Inferior parietal cortex (tissue), 1 donor: ENCODE results near the gene QARS1.

Experiments used
- DNase-seq: peaks from one replicate; pipeline ENCODE4 v3.0.0-alpha.2; 2016; ENCODE audit errors: extremely low spot score

QARS1 gene

DNA sequence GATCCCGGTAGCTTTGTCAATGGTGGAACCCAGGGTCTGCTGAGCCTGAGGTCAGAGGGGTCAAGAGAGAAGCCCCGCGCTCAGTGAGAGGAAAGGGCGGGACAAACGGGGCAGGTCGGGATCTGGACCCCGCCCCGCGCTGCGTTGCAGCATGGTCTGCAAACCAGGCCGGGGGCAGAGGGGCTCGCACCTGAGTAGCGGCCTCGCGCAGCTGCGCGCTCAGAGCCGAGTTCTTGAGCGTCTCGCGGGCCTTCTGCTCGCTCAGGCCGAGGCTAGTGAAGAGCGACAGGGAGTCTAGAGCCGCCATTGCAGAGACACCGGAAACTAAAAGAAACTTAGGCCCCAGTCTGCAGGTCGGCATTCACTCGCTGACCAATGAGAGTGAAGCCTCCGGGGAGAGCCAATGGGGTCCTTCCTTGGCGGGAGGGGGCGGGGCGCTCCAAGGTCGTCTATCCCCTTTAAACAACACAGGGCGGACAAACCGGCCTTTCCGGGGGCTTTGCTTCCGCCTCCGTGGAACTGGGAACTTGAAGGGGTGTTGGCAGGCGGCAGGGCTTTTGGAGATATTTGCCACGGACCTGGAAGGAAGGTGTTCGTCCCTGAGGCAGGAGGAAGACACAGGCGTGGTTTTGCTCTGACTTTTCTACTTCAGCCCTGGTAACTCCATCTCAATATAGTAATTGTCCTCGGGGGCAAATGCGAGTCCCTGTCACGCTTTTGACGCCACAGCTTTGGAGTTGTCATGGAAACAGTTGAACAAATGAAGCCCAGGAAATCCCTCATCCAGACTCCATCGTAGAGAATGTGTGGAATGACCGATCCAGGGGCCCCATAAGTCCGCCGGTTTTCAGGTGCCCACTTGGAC is at the start of gene QARS1:
Gene QARS1, minus strand, starts transcription at position 331 of the 865 bp plus-strand sequence. Its CDS starts 24 bp downstream, at position 307.
- peak; percentile 87 for DNase-seq

DNA sequence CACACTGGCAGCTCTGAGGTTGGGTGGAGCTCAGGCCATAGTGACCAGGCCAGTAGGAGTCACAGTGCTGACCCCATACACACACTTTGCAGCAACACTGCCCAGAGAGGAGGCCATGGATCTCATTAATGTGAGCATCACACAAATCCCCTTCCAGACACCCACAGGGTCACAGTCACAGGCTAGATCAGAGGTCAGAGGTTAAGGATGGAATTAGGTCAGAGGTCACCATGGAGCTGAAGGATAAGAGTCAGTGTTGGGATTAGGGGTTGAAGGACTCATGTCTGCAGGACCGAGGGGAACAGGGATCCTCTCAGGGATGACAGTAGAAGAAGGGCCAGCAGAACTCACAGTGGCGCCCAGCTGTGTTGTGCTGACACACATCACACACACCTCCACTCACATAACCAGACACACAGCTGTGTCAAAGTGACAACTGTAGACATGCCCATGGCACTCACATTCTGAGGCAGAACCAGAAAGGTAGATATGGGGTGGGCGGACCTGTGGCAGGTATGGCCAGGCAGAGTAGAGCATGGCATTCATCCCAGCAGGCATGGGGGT is 48.9 kb upstream of the QARS1 start:
- DNase-seq, result no peak

DNA sequence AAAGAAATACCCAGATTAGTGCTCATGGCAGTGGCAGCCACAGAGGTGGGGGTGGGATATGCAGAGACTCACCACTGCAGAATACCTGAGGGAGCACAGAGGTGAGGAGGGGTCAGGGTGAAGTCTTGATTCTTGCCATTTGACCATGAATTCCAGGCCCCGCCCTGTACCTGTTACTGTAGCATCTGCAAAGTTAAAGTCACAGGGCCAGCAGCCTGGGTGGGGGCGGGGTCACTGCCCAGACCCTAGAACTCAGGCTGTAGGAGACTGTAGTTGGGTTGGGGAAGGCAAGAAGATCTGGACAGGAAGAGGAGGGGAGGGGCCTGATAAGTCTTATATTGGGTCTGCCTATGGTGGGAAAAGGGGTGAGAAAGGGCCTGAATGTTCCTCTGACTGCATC is 47.1 kb upstream of the QARS1 start:
- DNase-seq, result no peak

DNA sequence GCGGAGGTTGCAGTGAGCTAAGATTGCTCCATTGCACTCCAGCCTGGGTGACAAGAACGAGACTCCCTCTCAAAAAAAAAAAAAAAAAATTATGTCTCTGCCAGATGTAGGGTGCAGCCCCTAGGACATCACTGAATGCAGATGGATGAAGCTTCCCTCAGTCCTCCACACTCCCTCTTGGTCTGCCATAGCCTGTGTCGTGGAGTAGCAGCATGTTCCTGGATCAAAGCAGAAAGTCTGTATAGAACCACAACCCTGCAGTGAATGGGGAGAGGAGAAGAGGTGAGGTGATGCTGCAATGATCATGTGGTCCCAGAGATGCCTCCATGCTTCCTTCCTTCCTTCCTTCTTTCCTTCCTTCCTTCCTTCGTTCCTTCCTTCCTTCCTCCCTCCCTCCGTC is 43.6 kb upstream of the QARS1 start:
- DNase-seq, result no peak

DNA sequence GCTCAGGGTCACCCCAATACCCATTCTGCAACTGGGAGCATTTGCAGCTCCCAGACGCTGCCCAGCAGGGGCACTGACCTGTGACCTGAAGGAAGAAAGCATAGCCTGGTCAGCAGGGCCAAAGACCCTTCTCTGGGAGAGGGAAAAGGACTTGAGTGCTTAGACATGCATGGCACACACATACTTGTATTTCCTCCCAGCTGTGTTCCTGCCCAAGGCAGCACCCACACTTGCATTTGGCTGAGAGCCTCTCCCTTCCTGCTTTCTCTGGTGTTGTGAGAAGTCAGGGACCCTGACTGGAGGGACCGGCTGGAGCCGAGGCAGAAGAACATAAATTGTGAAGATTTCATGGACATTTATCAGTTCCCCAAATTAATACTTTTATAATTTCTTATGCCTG is 35.5 kb upstream of the QARS1 start:
- no peak for DNase-seq

DNA sequence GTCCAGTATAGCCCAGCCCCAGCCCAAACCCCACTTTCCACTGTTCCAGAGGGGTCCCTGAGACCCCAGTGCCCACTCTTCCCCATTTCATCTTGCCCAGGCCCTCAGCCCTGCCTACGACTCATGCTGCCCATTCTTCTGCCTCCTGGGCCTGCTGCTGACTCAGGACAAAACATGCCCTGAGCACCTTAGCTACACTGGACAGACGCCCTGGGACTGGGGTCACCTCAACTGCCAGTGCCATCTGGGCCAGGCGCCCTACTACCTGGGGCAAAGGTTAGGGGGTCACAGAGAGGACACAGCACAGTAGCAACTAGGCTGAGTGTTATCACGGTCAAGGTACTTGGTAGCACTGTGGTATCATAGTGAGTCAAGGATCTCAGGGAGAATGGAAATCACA is 30.9 kb upstream of the QARS1 start:
- DNase-seq, result no peak

DNA sequence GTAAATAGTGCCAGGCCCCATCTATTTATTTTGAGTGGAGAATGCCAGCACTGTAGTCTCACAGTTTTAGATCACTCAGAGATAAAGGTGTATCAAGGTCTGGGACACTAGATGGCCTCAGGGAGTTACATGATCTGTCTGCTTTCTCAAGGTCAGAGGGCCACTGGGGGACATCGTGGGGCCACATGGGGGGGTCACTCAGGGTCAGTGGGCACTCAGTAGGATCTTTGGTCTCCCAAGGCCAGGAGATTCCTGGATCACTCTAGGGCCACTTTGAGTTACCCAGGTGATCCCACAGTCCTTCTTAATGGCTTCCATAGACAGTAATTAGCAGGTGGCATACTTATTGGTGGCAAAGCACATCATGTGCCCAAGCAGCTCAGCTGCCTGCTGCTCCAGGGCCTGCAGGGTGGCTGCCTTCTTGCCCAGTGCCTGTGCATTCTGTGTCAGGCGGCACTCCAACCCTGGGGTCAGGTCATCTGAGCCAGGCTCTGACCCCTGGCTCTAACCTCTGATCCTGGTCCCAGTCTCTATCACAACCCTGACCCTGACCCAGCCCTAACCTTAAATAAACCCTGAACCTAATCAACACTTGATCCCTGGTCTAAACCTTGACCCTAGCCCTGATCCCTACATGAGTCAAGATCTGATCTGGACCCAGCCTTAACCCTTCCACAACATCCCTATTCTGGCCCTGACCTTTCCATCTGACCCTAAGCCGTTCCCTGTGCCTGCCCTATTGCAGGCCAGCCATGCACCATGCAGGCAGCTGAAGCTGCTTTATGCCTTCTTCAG is 30.1 kb upstream of the QARS1 start:
- no peak for DNase-seq

DNA sequence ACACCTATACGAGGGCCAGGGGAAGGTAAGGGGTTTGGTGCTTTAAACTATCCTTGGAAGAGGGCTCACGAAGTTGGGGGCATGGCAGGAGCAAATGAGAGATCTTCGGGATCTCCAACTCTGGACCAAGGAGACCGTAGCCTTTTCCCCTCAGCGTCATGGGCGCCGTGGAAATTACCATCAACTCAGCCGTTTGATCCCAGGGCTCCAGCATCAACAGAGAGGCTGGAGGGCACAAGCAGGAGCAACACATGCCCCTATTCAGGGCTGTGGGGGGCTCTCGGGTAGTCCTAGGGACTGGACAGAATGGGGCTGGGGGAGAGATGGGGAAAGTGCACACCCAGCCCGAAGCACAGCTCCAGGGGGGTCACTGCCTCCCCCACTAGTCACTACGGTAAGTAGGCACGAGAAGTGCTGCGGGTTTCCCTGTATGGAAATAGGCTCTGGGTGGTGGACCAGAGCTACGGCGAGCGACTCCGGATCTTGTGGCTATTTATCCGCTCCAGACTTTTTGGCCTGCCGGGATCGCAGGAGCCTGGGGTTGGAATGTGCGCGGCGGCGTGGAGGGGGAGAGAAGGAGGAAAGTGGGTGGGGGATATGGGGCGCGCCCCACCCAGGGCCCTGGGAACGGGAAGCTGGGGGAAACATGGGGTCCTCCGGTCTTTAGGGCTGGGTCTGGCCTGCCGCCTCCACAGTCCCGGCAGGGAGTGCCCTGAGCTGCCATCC is 28.8 kb upstream of the QARS1 start:
- peak; percentile 82 for DNase-seq

DNA sequence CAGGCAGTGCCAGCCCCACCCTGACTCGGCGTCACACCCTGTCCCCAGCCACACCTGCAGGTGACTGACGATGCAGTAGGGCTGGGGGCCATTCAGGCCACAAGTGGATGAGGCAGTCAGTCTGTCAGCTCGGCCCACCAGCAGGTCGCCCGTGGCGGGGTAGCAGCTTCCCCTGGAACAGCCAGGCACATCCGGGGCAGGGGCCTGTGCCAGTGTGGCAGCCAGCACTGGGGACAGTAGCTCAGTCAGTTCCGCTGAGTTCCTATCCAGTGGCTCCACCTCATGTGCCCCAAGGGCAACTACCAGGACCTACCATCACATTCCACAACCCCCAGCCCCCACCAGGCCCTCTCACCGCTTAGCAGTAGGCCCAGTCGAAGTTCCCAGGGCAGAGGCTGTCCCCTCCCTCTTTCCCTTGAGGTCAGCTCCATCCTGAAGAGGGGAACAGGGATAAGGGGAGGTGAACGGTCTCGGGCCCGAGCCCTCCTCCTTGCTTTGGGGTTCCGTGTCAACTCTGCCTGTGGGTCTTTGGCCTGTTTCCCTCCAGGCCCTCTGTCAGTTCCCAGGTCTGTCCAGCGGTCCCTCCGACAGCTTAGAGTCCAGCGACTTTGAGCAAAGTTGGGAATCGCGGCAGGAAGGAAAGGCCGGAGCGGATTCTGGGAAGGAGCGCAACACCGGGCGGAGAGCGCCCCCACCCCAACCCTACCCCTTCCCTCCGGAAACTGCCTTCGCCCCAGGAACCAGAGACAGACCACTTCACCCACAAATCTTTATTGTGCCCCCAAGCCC is 28.1 kb upstream of the QARS1 start, which contains the start of gene LAMB2:
Gene LAMB2, minus strand, starts transcription at position 614 of the 789 bp plus-strand sequence. Its CDS starts 183 bp downstream, at position 431.
- DNase-seq, result peak; percentile 69

DNA sequence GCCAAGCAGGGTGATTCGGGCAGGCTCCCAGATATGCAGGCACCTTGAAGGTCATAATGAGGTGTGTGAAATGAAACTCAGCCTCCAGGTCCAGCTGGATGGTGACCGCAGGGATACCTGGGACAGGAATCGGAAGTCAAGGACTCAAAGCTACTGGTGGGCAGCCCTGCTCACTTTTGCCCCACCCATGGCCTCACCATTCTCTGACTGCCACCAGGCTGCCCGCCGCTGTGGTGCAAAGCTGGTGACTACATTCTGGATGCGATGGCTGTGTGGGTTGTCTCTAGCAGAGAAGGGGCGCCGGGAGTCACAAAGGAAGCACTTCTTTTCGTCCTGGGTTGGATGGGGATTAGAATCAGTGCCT is 27.5 kb upstream of the QARS1 start:
- no peak for DNase-seq

DNA sequence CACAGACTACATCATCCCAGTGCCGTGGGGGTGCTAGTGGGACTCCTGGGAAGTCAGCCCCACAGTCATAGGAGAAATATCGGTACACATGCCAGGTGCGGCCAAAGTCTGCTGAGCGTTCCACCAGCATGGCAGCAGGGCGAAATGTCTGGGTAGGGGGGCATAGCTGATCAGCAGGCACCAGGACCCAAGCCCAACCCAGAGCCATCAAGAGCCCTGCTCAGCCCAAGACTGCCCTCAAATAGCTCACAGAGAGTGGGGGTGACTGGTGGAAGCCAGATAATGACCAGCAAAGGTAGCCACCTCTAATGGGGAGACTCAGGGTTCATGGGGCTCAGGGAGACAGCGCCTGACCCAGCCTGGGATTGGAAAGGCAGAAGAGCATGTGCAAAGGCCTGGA is 27.0 kb upstream of the QARS1 start:
- DNase-seq, result no peak

DNA sequence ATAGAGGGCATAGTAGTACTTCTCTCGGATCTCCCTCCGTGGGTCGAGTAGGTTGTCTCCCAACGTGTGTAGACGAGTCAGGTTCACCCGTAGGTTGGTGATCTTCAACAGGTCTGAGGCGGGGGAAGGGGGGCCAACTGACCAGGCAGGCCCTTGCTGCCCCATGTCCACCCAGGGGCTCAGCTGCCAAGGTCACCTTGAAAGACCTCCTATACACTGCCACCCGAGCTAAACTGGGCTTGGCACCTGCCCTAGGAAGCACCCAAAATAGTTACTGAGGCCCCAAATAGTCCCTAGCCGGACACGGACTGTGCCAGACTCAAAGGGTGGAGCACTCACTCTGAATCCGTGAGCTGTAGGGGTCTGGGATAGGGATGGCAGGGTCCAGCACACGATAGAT is 26.5 kb upstream of the QARS1 start:
- DNase-seq, result no peak

DNA sequence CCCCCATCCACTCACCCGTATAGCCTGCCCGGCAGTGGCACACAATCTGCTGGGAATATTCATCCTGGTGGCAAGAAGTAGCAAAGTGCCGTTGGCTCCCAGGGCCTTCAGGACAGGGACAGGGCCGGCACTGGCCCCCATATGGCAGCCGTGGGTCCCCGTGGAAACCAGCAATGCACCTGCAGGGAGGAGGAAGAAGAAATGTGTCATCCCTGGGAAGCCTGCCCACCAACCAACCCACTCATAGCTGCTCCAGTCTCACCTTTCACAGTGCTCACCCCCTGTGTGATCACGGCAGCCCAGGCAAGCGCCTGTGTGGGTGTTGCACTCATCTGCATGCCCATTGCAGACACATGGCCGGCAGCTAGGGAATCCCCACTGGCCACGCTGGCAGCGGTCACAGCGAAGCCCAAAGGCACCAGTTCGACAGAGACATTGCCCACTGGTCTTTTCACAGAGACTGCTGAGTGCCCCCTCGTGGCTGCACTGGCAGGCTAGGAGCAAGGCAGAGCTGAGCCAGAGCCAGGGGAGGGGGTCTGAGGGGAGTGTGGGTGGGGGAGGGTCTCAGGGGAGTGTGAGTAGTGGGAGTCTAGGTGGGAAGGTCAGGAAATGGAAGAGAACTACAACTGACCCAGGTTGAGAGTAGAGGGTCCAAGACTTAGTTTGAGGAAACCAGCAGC is 20.6 kb upstream of the QARS1 start:
- DNase-seq, result no peak

DNA sequence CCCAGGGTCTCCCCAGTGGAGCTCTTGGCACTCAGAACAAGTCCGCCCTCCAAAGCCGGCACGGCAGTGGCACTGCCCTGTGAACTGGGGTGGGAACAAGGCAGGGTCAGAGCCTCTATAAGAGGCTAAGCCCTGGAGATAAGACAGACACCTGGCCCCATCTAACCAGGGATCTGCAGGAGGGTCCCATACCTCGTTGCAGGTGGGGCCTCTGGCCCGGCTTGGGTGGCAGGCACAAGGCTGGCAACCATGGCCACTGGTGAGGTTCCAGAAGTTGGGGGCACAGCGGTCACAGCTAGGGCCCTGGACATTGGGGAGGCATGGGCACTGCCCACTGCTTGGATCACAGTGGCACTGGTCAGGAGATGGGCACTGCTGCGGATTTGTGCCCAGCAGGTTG is 19.6 kb upstream of the QARS1 start:
- DNase-seq, result no peak

DNA sequence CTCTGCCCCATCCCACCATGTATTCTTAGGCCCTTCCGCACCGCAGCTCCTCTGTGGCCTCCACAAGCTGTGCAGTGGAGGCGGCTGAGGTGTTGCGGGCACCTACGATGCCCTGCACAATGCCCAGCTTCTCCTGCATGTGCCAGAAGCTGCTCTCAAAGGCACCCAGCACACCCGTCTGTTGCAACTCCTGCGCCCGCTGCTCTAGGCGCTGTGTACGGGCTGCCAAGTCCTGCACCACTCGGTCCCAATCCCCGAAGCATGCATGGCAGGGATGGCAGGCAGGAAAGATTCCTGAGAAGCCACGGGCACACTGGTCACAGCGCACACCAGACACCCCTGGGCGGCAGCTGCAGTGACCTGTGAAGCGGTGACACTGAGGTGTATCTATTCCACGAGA is 19.1 kb upstream of the QARS1 start:
- no peak for DNase-seq

DNA sequence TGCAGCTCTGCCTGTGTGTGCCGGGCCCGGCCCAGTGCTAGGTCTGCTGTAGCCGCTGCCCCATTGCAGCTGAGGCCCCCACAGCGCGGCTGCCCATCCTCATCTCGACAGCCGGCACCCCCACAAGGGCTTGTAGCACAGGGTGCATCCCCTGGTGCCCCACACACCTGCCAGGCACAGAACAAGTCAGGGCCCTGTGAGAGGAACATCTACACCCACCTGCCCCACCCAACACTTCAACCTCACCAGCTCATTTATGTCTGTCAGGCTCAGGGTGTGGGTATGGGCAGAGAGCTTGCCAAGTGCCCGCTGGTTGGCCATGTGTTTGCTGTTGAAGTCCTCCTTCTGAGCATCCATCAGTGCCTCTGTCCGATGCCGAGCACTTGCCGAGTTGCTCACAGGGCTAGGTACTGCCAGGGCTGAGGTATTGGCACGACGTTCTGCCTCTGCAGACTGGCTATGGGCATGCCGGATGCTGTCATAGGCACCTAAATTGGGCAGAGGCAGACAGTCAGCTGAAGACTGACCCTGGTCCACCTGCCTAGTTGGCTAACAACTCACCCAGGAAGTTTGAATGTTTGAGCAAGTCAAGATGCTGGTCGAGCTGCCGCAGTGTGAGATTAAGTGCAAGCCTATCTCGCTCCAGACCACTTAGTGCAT is 18.5 kb upstream of the QARS1 start:
- DNase-seq, result no peak

DNA sequence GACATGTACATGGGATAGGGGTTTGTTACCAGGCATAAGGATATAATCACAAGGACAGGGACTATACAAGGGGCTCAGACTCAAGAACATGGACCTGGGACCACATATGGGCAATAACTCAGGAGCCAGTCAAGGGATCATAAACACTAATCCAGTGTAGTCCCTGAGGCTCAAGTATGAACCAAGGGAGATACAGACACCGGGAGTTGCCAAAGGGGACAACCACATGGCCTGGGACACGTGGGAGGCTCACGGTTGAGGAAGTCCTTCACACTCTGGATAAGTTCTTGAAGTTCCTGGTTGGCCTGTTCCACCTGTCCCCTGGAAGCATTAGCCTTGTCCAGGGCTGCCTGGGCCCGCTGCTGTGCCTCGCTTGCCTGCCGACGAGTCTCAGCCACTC is 17.9 kb upstream of the QARS1 start:
- DNase-seq, result no peak

DNA sequence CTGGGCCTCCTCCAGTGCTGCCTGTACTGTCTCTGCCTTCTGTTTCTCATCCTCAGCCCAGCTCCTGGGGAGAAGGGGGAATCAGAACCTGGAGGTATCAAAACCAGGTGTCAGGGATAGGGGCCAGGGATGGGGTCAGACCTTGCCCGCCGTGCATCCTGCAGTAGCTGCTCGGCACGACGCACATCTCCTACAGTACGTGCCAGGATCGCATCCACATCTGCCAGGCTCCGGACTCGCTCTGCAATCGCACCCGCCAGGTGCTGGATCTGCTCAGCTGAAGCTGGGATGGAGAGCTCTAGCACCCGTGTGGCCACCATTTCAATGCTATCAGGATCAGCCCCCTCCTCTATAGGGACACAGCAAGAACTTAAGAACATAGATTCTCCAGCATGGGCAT is 17.5 kb upstream of the QARS1 start:
- no peak for DNase-seq

DNA sequence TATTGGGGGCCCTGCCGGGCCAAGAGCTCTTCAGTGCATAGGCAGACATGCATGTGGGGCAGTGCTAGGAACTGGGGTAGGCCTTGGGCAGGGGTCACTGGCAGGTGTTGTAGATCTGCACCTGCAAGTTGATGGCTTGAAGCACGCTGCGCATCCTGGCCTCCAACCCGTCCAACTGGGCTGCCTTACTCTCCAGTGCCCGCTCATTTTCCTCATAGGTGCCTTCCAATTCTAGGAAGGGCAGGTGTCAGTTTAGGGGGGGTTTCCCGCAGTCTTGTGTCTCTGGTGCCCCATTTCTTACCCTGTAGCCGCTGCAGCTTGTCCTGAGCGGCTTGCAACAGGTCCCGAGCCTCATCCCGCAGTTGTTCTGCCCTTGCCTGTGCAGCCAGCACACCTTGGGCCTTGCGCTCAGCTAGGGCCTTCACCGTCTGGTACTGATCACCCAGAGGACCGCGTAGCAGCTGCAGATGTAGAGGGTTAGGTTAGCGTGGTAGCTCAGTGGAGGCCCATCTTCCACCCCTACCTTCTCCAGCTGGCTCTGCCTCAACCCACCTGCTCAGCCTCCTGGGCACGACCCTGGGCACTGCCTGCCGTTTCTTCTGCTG is 16.7 kb upstream of the QARS1 start:
- no peak for DNase-seq
